ENCODE data around the gene PRKN.

DNA sequence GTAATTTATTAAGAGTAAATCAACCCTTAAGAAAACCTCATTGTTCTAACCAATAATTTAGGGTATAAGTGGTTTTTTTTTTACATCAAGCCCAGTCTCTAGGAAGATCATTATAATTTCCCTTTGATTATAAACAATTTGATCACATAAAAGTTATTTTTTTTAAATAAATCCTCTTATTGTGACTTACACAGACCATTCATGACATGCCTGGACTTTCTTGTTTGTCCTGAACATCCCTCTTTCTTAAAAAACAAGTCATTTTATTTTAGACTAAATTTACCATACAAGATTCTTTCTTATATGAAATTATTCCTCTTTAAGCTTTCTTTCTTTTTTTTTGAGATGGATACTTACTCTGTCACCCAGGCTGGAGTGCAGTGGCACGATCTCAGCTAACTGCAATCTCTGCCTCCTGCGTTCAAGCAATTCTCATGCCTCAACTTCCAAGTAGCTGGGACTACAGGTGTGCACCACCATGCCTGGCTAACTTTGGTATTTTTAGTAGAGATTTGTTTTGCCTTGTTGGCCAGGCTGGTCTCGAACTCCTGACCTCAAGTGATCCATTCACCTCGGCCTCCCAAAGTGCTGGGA lies 1400.1 kb downstream of the PRKN start:
- TF ChIP-seq, protein P1, sequence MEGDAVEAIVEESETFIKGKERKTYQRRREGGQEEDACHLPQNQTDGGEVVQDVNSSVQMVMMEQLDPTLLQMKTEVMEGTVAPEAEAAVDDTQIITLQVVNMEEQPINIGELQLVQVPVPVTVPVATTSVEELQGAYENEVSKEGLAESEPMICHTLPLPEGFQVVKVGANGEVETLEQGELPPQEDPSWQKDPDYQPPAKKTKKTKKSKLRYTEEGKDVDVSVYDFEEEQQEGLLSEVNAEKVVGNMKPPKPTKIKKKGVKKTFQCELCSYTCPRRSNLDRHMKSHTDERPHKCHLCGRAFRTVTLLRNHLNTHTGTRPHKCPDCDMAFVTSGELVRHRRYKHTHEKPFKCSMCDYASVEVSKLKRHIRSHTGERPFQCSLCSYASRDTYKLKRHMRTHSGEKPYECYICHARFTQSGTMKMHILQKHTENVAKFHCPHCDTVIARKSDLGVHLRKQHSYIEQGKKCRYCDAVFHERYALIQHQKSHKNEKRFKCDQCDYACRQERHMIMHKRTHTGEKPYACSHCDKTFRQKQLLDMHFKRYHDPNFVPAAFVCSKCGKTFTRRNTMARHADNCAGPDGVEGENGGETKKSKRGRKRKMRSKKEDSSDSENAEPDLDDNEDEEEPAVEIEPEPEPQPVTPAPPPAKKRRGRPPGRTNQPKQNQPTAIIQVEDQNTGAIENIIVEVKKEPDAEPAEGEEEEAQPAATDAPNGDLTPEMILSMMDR (conservative IDR thresholded peaks at IDR 0.05; ENCODE audit: low read depth, low read length), result no peak
- TF ChIP-seq EZH2 (IDR thresholded peaks at IDR 0.05; ENCODE audit: borderline replicate concordance, low read depth, low read length, poor library complexity, severe bottlenecking), result no peak

Data from A673 (cell line).